Measurements from ENCODE around the gene PSRC1.

PSRC1 gene

DNA sequence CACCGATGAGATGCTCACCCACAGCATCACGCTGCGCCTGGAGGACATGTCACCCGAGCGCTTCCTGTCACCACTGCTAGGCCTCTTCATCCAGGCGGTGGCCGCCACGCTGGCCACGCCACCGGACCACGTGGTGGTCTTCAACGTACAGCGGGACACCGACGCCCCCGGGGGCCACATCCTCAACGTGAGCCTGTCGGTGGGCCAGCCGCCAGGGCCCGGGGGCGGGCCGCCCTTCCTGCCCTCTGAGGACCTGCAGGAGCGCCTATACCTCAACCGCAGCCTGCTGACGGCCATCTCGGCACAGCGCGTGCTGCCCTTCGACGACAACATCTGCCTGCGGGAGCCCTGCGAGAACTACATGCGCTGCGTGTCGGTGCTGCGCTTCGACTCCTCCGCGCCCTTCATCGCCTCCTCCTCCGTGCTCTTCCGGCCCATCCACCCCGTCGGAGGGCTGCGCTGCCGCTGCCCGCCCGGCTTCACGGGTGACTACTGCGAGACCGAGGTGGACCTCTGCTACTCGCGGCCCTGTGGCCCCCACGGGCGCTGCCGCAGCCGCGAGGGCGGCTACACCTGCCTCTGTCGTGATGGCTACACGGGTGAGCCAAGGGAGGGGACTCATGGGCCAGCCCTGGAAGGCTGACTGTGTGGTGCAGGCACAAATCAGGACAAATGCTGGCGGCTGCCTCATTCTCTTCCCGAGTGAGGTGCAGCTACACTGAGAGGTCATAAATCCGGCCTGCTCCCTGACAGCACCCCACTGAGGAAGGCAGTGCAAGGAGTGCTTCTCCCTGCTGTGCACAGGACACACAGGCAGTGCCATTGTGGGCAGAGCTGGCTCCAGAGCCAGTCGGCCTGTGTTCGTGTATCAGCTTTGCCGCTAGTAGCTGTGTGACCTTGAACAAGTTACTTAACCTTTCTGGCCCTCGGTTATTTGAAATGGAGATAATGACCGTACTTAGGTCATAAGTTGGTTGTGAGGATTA, 24.2 kb downstream of the PSRC1 start:
- DNase-seq (ENCODE audit: low read depth) = no peak

DNA sequence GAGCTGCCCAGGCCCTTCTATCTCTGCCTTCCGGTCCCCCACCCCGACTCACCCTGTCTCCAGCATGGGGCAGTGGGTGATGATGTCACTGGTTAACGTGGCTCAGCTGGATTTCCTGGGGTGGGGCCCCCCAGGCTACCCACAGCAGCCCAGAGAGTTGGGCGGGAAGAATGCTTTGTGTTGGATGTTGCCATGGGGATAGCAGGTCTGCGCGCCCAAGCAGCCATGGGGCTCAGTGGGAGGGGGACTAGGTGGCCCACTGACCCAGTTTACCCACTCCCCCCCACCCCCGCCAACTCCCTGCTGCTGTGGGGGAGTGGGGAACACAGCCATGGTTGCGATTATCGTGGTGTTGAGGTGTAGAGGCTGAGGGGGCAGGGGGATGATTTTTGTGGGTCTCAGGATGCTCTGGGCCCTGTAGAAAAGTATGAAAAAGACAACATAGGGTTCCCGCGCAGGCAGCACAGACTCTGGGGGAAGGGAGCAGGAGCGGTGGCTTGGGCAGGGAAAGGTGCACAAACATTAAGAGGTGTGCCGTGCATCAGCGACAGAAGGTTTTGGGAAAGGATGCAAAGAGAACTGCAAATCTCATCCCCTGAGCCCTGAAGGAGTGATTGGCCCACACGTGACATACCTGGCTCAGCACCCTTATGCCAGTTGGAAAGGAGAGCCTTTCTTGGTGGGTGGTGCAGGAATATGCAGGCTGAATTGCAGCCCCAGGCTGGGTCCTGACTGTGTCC, 25.1 kb downstream of the PSRC1 start:
- no peak for DNase-seq (ENCODE audit: low read depth)

DNA sequence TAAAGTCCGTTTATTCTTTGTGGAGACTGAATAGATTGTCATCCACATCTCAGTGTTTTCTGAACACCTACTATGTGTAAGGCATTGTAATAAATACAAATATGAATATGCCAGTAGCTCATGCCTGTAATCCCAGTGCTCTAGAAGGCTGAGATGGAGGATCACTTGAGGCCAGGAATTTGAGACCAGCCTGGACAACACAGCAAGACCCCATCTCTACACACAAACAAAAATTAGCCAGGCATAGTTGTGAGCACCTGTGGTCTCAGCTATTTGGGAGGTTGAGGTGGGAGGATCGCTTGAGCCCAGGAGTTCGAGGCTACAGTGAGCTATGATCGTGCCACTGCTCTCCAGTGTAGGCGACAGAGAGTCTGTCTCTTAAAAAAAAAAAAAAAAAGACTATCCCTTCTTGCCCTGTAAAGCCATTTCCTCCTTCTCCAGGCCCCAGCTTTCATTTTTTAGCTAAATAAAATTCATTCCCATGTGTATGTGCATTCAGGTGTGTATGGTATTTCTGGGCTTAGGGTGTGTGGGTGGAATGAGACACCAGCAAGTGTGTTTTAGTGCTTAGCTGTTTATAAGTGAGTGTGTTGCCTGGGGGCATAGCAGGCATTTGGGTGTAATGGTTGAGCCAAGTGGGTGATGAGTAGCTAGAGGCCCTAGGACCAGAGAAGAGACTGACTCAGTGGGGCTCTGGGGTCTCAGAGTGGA, 25.8 kb downstream of the PSRC1 start:
- DNase-seq (ENCODE audit: low read depth) = no peak

DNA sequence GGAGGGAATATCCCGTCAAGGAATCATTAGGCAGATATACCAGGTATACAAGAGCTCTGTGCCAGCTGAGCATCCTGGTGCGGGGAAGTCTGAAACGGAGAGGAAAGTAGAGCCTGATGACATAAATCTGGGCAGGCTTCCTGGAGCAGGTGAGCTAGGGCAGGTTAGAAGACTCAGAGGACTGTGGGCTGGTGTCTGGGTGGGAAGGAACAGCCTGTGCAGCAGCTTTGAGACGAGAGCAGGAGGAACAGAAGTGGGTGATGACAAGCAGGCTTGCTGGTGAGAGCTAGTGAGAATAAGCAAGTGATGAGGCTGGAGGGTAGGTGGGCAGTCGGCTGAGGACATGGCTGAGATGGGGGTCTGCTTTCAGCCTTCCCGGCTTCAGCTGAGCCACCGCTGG, 26.9 kb downstream of the PSRC1 start:
- DNase-seq (ENCODE audit: low read depth) = no peak

DNA sequence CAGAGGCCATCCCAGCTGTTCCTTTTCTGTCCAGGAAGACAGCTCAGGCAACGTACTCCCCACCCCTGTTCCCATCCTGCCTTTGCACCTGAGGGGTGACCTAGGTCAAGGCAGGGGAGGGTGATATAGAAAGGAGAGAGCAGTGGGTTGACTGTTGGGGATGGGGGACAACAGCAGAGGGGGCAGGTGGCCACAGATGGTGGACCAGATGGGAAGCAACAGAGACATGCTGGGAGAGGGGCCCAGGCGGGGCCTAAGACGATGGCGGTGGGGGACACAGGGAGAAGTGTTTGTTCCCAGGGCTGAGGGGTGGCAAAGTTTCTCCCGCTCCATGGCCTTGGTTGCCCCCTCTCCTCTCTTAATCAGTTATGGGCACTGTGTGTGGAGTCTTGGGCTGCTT, 27.3 kb downstream of the PSRC1 start:
- no peak for DNase-seq (ENCODE audit: low read depth)

DNA sequence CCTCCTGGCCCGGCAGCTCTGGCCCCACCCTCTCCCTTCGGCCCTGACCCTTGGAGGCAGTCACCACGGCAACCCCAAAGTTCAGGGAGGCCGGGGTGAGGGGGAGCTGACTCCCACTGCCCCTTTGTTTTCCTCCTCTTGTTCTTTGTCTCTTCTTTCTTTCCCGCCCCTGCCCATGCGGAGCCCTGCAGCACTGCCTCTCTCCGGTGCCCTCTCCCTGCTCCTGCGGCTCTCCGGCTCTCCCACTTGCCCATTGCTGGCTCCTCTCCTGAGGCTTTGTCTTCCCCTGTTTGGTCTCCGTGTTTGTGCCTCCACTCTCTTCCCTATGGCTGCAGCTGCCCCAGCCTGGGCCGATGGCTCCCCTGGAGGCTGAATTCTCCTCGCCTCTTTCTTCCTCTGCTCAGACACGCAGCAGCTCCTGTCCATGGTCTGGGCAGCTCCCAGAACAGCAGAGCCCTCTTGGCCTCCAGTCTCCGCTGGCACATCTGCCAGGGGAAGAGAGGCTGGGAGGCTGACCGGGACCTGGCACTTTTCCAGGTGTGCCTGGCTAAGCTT, 27.8 kb downstream of the PSRC1 start:
- DNase-seq (ENCODE audit: low read depth) = no peak

DNA sequence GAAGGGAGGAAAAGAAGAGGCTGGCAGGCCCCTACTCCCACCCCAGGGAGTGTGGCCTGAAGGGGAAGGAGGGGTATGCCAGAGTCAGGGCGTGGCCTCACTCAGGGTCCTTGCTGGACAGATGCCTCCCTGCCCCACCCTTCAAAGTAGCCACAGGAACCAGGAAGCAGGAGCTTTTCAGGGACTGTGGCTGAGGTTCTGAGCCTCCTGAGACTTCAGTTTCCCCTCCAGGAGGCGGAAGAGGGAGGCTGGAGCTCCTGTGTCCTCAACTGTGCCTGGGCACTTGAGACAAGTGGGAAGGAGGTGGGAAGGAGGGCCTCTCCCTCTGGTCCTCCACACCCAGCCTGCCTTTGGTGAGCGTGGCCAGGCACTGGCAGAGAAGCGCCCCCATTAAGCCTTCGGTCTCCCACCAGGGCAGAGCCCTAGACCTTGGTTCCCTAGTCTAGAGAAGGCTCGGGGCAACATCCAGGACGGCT, 28.3 kb downstream of the PSRC1 start:
- DNase-seq (ENCODE audit: low read depth) = no peak

DNA sequence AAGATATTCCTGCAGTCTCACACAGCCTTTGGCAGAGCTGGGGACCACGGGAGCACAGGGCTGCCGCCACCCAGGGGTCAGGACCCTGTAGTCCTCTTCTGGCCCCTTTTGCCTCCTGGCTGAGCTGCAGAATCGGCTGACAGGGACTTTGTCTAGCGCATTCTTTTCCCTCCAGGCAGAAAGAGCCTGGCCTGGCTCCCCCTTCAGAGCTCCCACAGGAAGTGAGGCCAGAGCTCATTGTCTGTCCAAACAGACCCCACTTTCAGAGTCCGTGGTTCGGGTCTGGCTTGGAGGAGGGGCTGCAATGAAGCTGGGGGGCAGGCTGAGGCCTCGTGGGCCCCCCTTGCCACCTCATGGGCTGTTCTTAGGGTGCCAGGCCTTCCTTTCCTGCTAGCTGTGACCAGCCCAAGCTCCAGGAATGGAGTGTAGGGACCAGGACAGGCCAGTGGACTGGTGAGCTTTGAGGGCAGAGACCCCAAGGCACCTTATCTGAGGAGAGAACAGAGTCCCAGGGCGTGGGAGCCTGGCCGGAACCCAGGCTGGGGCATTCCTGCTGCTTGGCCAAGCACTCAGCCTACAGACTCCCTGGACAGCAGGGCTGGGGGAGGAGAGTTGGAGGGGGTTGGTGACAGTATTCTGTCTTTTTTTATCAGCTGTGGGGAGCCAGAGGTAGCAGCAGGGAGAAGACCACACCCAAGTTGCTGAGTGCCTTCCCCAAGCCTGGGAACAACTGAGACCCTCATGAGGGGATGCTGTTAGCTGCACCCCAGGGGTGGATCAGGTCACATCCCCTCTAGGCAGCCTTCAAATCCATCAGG, 28.9 kb downstream of the PSRC1 start:
- DNase-seq (ENCODE audit: low read depth) = no peak

DNA sequence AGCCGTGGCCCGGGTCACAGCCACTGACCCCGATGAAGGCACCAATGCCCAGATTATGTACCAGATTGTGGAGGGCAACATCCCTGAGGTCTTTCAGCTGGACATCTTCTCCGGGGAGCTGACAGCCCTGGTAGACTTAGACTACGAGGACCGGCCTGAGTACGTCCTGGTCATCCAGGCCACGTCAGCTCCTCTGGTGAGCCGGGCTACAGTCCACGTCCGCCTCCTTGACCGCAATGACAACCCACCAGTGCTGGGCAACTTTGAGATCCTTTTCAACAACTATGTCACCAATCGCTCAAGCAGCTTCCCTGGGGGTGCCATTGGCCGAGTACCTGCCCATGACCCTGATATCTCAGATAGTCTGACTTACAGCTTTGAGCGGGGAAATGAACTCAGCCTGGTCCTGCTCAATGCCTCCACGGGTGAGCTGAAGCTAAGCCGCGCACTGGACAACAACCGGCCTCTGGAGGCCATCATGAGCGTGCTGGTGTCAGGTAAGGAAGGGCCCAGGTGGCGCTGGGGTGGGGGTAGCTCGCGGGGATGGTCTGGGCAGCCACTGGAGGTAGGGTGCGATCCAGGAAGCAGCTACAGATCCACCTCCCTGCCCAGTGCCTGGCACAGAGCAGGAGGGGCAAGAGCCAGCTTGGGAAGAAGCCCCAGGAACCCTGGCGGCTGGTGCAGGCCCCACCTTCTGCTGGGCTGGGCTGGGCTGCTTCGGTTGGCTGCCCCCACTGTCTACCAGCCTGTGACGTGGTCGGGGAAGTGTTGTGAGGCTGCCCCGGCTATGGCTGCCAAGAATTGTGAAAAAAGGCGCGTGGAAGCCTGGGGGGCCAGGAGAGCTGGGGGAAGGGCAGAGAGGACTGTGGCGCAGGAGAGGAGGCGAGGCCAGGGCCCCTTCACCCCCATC, 29.8 kb downstream of the PSRC1 start:
- DNase-seq (ENCODE audit: low read depth) = no peak

DNA sequence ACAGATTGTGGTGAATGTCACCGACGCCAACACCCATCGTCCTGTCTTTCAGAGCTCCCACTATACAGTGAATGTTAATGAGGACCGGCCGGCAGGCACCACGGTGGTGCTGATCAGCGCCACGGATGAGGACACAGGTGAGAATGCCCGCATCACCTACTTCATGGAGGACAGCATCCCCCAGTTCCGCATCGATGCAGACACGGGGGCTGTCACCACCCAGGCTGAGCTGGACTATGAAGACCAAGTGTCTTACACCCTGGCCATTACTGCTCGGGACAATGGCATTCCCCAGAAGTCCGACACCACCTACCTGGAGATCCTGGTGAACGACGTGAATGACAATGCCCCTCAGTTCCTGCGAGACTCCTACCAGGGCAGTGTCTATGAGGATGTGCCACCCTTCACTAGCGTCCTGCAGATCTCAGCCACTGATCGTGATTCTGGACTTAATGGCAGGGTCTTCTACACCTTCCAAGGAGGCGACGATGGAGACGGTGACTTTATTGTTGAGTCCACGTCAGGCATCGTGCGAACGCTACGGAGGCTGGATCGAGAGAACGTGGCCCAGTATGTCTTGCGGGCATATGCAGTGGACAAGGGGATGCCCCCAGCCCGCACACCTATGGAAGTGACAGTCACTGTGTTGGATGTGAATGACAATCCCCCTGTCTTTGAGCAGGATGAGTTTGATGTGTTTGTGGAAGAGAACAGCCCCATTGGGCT, 30.6 kb downstream of the PSRC1 start:
- no peak for DNase-seq (ENCODE audit: low read depth)

DNA sequence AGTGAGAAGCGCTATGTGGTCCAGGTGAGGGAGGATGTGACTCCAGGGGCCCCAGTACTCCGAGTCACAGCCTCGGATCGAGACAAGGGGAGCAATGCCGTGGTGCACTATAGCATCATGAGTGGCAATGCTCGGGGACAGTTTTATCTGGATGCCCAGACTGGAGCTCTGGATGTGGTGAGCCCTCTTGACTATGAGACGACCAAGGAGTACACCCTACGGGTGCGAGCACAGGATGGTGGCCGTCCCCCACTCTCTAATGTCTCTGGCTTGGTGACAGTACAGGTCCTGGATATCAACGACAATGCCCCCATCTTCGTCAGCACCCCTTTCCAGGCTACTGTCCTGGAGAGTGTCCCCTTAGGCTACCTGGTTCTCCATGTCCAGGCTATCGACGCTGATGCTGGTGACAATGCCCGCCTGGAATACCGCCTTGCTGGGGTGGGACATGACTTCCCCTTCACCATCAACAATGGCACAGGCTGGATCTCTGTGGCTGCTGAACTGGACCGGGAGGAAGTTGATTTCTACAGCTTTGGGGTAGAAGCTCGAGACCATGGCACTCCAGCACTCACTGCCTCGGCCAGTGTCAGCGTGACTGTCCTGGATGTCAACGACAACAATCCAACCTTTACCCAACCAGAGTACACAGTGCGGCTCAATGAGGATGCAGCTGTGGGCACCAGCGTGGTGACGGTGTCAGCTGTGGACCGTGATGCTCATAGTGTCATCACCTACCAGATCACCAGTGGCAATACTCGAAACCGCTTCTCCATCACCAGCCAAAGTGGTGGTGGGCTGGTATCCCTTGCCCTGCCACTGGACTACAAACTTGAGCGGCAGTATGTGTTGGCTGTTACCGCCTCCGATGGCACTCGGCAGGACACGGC, 31.4 kb downstream of the PSRC1 start:
- DNase-seq (ENCODE audit: low read depth) = no peak

DNA sequence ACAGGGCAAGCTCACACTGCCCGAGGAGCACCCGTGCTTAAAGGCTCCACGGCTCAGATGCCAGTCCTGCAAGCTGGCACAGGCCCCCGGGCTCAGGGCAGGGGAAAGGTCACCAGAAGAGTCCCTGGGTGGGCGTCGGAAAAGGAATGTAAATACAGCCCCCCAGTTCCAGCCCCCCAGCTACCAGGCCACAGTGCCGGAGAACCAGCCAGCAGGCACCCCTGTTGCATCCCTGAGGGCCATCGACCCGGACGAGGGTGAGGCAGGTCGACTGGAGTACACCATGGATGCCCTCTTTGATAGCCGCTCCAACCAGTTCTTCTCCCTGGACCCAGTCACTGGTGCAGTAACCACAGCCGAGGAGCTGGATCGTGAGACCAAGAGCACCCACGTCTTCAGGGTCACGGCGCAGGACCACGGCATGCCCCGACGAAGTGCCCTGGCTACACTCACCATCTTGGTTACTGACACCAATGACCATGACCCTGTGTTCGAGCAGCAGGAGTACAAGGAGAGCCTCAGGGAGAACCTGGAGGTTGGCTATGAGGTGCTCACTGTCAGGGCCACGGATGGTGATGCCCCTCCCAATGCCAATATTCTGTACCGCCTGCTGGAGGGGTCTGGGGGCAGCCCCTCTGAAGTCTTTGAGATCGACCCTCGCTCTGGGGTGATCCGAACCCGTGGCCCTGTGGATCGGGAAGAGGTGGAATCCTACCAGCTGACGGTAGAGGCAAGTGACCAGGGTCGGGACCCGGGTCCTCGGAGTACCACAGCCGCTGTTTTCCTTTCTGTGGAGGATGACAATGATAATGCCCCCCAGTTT, 32.3 kb downstream of the PSRC1 start:
- DNase-seq (ENCODE audit: low read depth) = no peak

DNA sequence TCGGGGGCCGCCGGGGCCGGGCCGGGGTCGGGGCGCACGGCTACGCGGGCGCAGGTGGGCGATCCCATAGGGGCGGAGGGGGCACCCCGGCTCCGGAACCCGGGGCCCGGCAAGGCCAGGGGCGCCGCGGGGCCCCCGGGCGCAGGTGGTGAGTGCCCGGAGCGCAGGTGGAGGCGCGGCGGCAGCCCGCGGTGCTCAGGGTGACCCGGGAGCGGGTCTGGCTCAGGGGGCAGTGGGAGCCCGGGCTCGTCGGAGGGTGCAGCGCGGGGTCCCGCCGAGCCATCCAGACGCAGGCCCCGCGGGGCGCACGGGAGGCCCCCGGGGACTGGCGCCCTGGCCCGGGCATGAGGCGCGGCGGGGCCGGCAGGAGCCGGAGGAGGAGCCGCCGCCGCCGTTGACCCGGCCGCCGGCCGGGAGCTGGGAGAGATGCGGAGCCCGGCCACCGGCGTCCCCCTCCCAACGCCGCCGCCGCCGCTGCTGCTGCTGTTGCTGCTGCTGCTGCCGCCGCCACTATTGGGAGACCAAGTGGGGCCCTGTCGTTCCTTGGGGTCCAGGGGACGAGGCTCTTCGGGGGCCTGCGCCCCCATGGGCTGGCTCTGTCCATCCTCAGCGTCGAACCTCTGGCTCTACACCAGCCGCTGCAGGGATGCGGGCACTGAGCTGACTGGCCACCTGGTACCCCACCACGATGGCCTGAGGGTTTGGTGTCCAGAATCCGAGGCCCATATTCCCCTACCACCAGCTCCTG, 33.1 kb downstream of the PSRC1 start:
- DNase-seq (ENCODE audit: low read depth) = no peak

DNA sequence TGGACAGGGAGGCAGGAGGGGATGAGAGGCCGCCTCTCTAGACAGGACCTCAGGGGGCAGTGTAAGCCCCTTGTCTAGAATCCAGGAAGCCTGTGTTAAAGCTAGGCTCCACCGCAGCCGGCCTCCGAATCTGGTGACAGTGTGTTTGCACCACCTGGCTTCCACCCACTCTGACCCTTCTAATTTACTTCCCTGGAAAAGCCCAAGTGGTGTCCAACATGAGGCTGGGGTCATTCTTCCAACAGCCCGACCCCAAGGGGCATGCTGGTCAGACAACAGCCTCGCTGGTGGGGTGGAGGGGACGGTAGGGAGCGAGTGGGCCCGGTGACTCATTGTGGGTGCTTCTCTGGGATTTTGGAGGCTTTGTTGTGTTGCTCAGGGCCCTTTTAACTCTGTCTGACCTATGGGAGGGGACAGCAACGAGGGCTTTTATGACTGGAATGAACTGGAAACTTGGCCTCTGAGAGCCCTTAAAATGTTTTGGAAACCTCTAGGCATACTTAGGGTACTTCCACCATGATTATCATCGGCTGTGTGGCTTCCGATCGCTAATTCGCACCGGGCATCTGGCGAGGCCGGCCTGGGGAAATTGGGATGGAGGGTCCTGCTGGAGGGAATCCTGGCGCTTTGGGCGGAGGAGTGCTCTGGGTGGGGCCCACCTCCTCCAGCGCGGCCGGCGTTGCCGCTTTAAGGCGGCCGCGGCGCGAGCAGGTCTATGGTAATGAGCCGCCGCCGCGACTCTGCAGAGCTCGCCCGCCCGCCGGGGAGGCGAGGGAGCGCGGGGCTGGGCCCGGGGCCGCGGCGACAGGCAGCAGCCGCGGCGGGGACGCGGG, 33.9 kb downstream of the PSRC1 start, which contains the start of gene CELSR2:
Gene CELSR2 (plus strand): TSS at position 743 of the 833 bp plus-strand sequence. CDS start 541 bp downstream, outside the sequence.
- no peak for DNase-seq (ENCODE audit: low read depth)

DNA sequence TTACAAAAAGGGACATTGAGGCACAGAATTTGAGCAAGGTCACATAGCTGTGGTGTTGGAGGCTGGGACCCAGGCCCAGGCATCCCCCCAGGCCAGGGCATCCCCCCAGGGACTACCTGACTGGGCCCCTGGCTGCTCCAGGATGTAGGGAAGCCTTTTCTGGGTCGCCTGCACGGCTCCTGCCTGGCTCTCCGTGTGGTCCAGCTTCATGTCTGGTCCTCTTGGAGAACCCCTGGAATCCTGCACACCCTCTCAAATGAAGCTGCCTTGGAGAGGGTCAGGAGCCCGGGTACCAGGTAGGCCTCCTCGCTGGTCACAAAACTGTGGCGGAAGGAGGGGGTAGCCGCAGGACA, 34.5 kb downstream of the PSRC1 start:
- no peak for DNase-seq (ENCODE audit: low read depth)
